ENCODE measurements around the gene CNTNAP2. TPM values are rescaled to one million over a fixed set of nuclear protein-coding genes. Genes with fewer than 3 reads are reported as not detected.

CNTNAP2 gene
- total RNA-seq, 4 donors from 2014 or later, result 0.42 TPM; not detected in 3

- no peak for DNase-seq (ENCODE audit: low spot score in 2 of 2)
- 47 to 52% methylated on average over 7 of the region's 7 CpGs for WGBS, 2 donors
Measured at GRCh38 chr7:148395352-148395811, 2278.8 kb downstream of the CNTNAP2 start.

GRCh38 chr7:148395990-148396716 lies 2279.6 kb downstream of the CNTNAP2 start:
- Histone ChIP-seq H3K4me1 (no peaks in the 10 kb centered on the region), H3K4me3 (no peak overlapping the region), H3K27ac (no peak overlapping the region), H3K36me3 (no peaks in the 10 kb centered on the region), H3K27me3 (peaks cover 0 to 26% of the 10 kb centered on the region in 2 donors), H3K9me3 (no peaks in the 10 kb centered on the region)
- WGBS, 2 donors, result 47 to 48% methylated on average over 12 of the region's 12 CpGs
- no peak for DNase-seq (ENCODE audit: low spot score in 2 of 2)
- no peak for TF ChIP-seq EP300 (IDR thresholded peaks at IDR 0.05)
- TF ChIP-seq CTCF (IDR thresholded peaks at IDR 0.05), result no peak

More at GRCh38 chr7:148395352-148395811, 2278.8 kb downstream of the CNTNAP2 start:
- no peaks in the 10 kb centered on the region for H3K4me1 ChIP-seq
- H3K4me3 ChIP-seq, result no peak overlapping the region
- no peak for TF ChIP-seq POLR2A (IDR thresholded peaks at IDR 0.05)
- no peak for TF ChIP-seq CTCF (IDR thresholded peaks at IDR 0.05)
- TF ChIP-seq EP300 (IDR thresholded peaks at IDR 0.05), result no peak
- no peak overlapping the region for H3K27ac ChIP-seq
- no peaks in the 10 kb centered on the region for H3K9me3 ChIP-seq
- peaks cover 0 to 26% of the 10 kb centered on the region in 2 donors for H3K27me3 ChIP-seq
- H3K36me3 ChIP-seq, result no peaks in the 10 kb centered on the region

- no peak for DNase-seq (ENCODE audit: low spot score in 2 of 2)
- Histone ChIP-seq H3K27ac (no peak overlapping the region), H3K4me3 (no peak overlapping the region), H3K36me3 (no peaks in the 10 kb centered on the region), H3K27me3 (peaks cover 0 to 28% of the 10 kb centered on the region in 2 donors), H3K4me1 (no peaks in the 10 kb centered on the region), H3K9me3 (no peaks in the 10 kb centered on the region)
- WGBS, 2 donors, result 41 to 42% methylated on average over 1 of the region's 1 CpG
- TF ChIP-seq CTCF (IDR thresholded peaks at IDR 0.05), result no peak
- TF ChIP-seq POLR2A (IDR thresholded peaks at IDR 0.05), result no peak
- TF ChIP-seq EP300 (IDR thresholded peaks at IDR 0.05), result no peak
Measured at GRCh38 chr7:148397056-148397455, 2280.5 kb downstream of the CNTNAP2 start.

DNA sequence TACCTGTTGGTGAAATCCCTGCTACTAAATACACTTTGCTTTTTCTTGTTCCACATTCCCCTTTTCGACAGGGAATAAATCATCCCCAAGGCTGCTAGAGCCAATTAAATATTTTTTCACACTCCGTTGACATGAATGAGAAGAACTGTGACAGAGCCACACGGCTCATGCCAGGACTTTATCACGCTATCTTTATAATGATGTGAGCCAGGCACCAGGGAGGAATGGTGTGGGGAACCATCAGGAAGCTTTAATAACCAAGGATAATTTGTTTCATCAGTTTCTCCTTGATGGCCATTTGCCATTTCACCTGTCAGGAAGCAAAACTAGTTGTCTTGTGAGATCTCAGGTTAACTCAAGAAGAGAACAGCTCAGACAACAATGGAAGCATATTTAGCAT lies 2280.9 kb downstream of the CNTNAP2 start:
- Histone ChIP-seq H3K4me3 (no peak overlapping the region), H3K27ac (no peak overlapping the region), H3K36me3 (no peaks in the 10 kb centered on the region), H3K4me1 (no peaks in the 10 kb centered on the region), H3K27me3 (peaks cover 0 to 30% of the 10 kb centered on the region in 2 donors), H3K9me3 (no peaks in the 10 kb centered on the region)
- TF ChIP-seq CTCF (IDR thresholded peaks at IDR 0.05) (no peak), EP300 (IDR thresholded peaks at IDR 0.05) (no peak), POLR2A (IDR thresholded peaks at IDR 0.05) (no peak)
- DNase-seq (ENCODE audit: low spot score in 2 of 2), result no peak
- 50 to 52% methylated on average over 4 of the region's 4 CpGs for WGBS, 2 donors

DNA sequence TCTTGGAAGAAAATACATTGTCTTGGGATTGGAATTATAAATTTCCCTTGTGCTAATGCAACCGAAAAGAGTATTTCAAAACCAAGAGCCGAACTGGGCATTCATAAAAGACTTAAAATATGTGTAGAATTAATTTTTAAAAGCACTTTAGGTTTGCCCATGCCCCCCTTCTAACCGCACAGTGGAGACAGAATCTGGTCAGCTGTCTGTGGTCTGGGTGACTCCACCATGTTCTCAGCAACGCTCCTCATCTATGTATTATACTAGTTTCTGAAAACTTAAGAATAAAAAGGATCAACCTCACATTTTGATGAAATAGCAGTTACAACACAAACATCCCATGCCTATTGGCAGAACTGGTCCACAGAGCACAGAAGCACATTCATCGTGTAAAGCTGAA lies 2281.4 kb downstream of the CNTNAP2 start:
- Histone ChIP-seq H3K4me1 (no peaks in the 10 kb centered on the region), H3K4me3 (no peak overlapping the region), H3K36me3 (no peaks in the 10 kb centered on the region), H3K27ac (no peak overlapping the region), H3K9me3 (no peaks in the 10 kb centered on the region), H3K27me3 (peaks cover 0 to 30% of the 10 kb centered on the region in 2 donors)
- no peak for DNase-seq (ENCODE audit: low spot score in 2 of 2)
- 79 to 84% methylated on average over 5 of the region's 5 CpGs for WGBS, 2 donors
- TF ChIP-seq POLR2A (IDR thresholded peaks at IDR 0.05), result no peak
- no peak for TF ChIP-seq CTCF (IDR thresholded peaks at IDR 0.05)
- TF ChIP-seq EP300 (IDR thresholded peaks at IDR 0.05), result no peak

Measured in tibial nerve (tissue), 4 donors.